A549 (cell line): ENCODE results near the gene BCORL1.

ENCODE experiments used
- CBX8 ChIP-seq: fragments of 200-600 bp; sonication (generic); IDR thresholded peaks from 2 replicates; pipeline ENCODE4 v1.6.1; 2016
- CEBPB ChIP-seq, 2 experiments: fragments of >200 bp in 1 of 2; sonication (Bioruptor Twin) in 1 of 2; formaldehyde crosslinking in 1 of 2; IDR thresholded peaks; 2 replicates each; pipeline ENCODE4 v1.6.1; 2012 to 2016
- CHD4 ChIP-seq: fragments of 200-600 bp; sonication (generic); IDR thresholded peaks from 2 replicates; pipeline ENCODE4 v1.6.1; 2016; ENCODE audit warnings: antibody characterized with exemption, mild to moderate bottlenecking, borderline replicate concordance
- CTCF ChIP-seq: fragments of >200 bp; sonication (Bioruptor Twin); formaldehyde crosslinking; IDR thresholded peaks from 3 replicates; pipeline ENCODE4 v1.5.1; 2016
- ESRRA ChIP-seq: fragments of 150-350 bp; IDR thresholded peaks from 2 replicates; pipeline ENCODE4 v1.6.1; 2014; ENCODE audit warnings: mild to moderate bottlenecking, low read length, borderline replicate concordance
- MAX ChIP-seq: IDR thresholded peaks from 2 replicates; pipeline ENCODE4 v1.6.1; 2012
- POLR2A ChIP-seq: IDR thresholded peaks from 2 replicates; pipeline ENCODE4 v1.6.1; 2012; ENCODE audit warnings: mild to moderate bottlenecking, low read length
- RCOR1 ChIP-seq: fragments of 150-350 bp; IDR thresholded peaks from 2 replicates; pipeline ENCODE4 v1.6.1; 2014; ENCODE audit warnings: antibody characterized with exemption, low read length, low read depth
- REST ChIP-seq: fragments of 200-600 bp; sonication (generic); IDR thresholded peaks from 2 replicates; pipeline ENCODE4 v1.6.1; 2016; ENCODE audit warnings: antibody characterized with exemption, mild to moderate bottlenecking, moderate library complexity
- SMC3 ChIP-seq: fragments of >200 bp; sonication (Bioruptor Twin); formaldehyde crosslinking; IDR thresholded peaks from 3 replicates; pipeline ENCODE4 v1.6.1; 2018; ENCODE audit warnings: inconsistent platforms
- TFCP2L1 ChIP-seq: fragments of 250-450 bp; sonication (Bioruptor Pico); IDR thresholded peaks from 2 replicates; pipeline ENCODE4 v1.5.0; 2021; ENCODE audit warnings: mild to moderate bottlenecking
- ZSCAN20 ChIP-seq: fragments of 250-450 bp; sonication (Bioruptor Pico); IDR thresholded peaks from 2 replicates; pipeline ENCODE4 v1.8.0; 2022; ENCODE audit warnings: mild to moderate bottlenecking, moderate library complexity

GRCh38 chrX:129963729-129964128 is 18.7 kb upstream of the BCORL1 start:
- no peak for TF ChIP-seq CHD4
- TF ChIP-seq ZSCAN20 (CRISPR knock-in tag), result no peak
- no peak for TF ChIP-seq MAX
- TF ChIP-seq RCOR1, result no peak
- TF ChIP-seq CBX8, result no peak
- TF ChIP-seq CTCF, result no peak
- no peak for TF ChIP-seq POLR2A
- TF ChIP-seq REST, result no peak
- TF ChIP-seq ESRRA, result no peak
- no peak for TF ChIP-seq CEBPB (IDR thresholded peaks at IDR 0.05)
- no peak for TF ChIP-seq SMC3
- no peak for TF ChIP-seq TFCP2L1 (CRISPR knock-in tag)
